ENCODE data around the gene APOC4. TPM values are rescaled to one million over a fixed set of nuclear protein-coding genes. Genes with fewer than 3 reads are reported as not detected.

The APOC4 gene
- not detected in 2 replicates for total RNA-seq

GRCh38 chr19:44942067-44942571 lies at the start of gene APOC4:
TSS of gene APOC4 (plus strand) at chr19:44942237. CDS start at chr19:44942278, 41 bp downstream.

GRCh38 chr19:44905437-44906160 lies 36.4 kb upstream of the APOC4 start, which contains the start of gene APOE:
TSS of gene APOE (plus strand) at chr19:44905796. CDS start at chr19:44906625, 829 bp downstream.

GRCh38 chr19:44914433-44915206 lies 27.4 kb upstream of the APOC4 start, which contains the start of gene APOC1:
TSS of gene APOC1 (plus strand) at chr19:44914608. CDS start at chr19:44914892, 284 bp downstream.

GRCh38 chr19:44954649-44955504 lies 12.8 kb downstream of the APOC4 start, which contains the start of gene CLPTM1:
TSS of gene CLPTM1 (plus strand) at chr19:44955380. CDS start at chr19:44955396, 16 bp downstream.

Other genes starting within 250 kb of the APOC4 start
- not detected in 2 replicates for gene CEACAM16, start 243.1 kb upstream of the APOC4 start, total RNA-seq
- gene BCL3, start 193.5 kb upstream of the APOC4 start, total RNA-seq, result 29.3 and 52.2 TPM in 2 replicates
- 1.3 and 1.8 TPM in 2 replicates for gene CBLC, start 164.3 kb upstream of the APOC4 start, total RNA-seq
- gene BCAM, start 133.1 kb upstream of the APOC4 start, total RNA-seq, result 8.5 and 205 TPM in 2 replicates
- 287 and 362 TPM in 2 replicates for gene NECTIN2, start 95.9 kb upstream of the APOC4 start, total RNA-seq
- gene TOMM40, start 51.0 kb upstream of the APOC4 start, total RNA-seq, result 52.9 and 155 TPM in 2 replicates
- 12.2 and 158 TPM in 2 replicates for gene APOE, start 36.4 kb upstream of the APOC4 start, total RNA-seq
- 6.2 and 10.8 TPM in 2 replicates for gene APOC1, start 27.6 kb upstream of the APOC4 start, total RNA-seq
- not detected in 2 replicates for gene APOC2, start 3.8 kb downstream of the APOC4 start, total RNA-seq
- gene CLPTM1, start 13.1 kb downstream of the APOC4 start, total RNA-seq, result 127 and 130 TPM in 2 replicates
- gene RELB, start 59.2 kb downstream of the APOC4 start, total RNA-seq, result 20.0 and 35.9 TPM in 2 replicates
- 16.6 and 28.5 TPM in 2 replicates for gene CLASRP, start 96.8 kb downstream of the APOC4 start, total RNA-seq
- gene ZNF296, start 134.2 kb downstream of the APOC4 start, total RNA-seq, result 1.5 and 1.9 TPM in 2 replicates
- 38.0 and 53.8 TPM in 2 replicates for gene GEMIN7, start 137.0 kb downstream of the APOC4 start, total RNA-seq
- gene PPP1R37, start 150.9 kb downstream of the APOC4 start, total RNA-seq, result 46.3 and 64.8 TPM in 2 replicates
- gene NKPD1, start 218.7 kb downstream of the APOC4 start, total RNA-seq, result under 0.01 and 0.25 TPM in 2 replicates
- 7.8 and 52.2 TPM in 2 replicates for gene TRAPPC6A, start 236.0 kb downstream of the APOC4 start, total RNA-seq
- gene BLOC1S3, start 236.5 kb downstream of the APOC4 start, total RNA-seq, result 6.5 and 8.5 TPM in 2 replicates

Data from mesangial cell (primary cell).